Uterus (tissue), 4 donors: ENCODE measurements around the gene ADCY9. TPM values are rescaled to one million over a fixed set of nuclear protein-coding genes. Genes with fewer than 3 reads are reported as not detected.

Experiments
- DNase-seq, 2 donors: peaks; one replicate each; pipeline ENCODE4 v3.0.0-alpha.2; 2019 to 2020
- H3K27ac ChIP-seq, 2 donors: fragments of 200-600 bp; sonication (generic); 1 replicate in 1 of 2; 2 replicates in 1 of 2; pipeline ENCODE4 v1.5.1; 2016 to 2018
- H3K27me3 ChIP-seq, 2 donors: fragments of 200-600 bp; sonication (generic); one replicate each; pipeline ENCODE4 v1.5.1; 2018 to 2019; ENCODE audit warnings: control low read depth in 1 of 2
- H3K36me3 ChIP-seq, 2 donors: fragments of 200-600 bp; sonication (generic); one replicate each; pipeline ENCODE4 v1.5.1; 2019; ENCODE audit warnings: control low read depth in 1 of 2
- H3K4me1 ChIP-seq, 2 donors: fragments of 200-600 bp; sonication (generic); one replicate each; pipeline ENCODE4 v1.5.1; 2018 to 2019; ENCODE audit warnings: control low read depth in 1 of 2
- H3K4me3 ChIP-seq, 2 donors: fragments of 200-600 bp; sonication (generic); 1 replicate in 1 of 2; 2 replicates in 1 of 2; pipeline ENCODE4 v1.5.1; 2018 to 2019; ENCODE audit warnings: mild to moderate bottlenecking in 1 of 2
- H3K9me3 ChIP-seq, 2 donors: fragments of 200-600 bp; sonication (generic); one replicate each; pipeline ENCODE4 v1.5.1; 2019; ENCODE audit warnings: control low read depth in 1 of 2
- CTCF ChIP-seq, 4 experiments: fragments of 200-600 bp in 2 of 4; fragments of 450-650 bp in 2 of 4; sonication (generic) in 2 of 4; IDR thresholded peaks; one replicate each; pipeline ENCODE4 v1.5.1; 2016 to 2019; ENCODE audit warnings: antibody characterized with exemption in 4 of 4, mild to moderate bottlenecking in 2 of 4, moderate library complexity in 1 of 4
- POLR2A ChIP-seq, 2 donors: fragments of 450-650 bp; IDR thresholded peaks; one replicate each; pipeline ENCODE4 v1.6.1; 2016; ENCODE audit warnings: antibody characterized with exemption in 2 of 2, mild to moderate bottlenecking in 1 of 2, moderate library complexity in 1 of 2
- intact Hi-C: fragments of 100-400 bp; cut with DNase I; formaldehyde crosslinking; loops from one replicate; pipeline ENCODE4 v1.15.1; 2023; ENCODE audit warnings: low total_unique reads
- total RNA-seq, 4 donors: library from RNA; depleted of rRNA in 3 of 4; stranded (reverse); fragments of >200 nt in 3 of 4; gene quantifications; one replicate each; pipeline versions ENCODE4 v1.1.0 to v1.2.4, GENCODE V29; 2014 to 2023
- donor health status: DM: yes; HTN: yes; CAD: no.

The ADCY9 gene
- total RNA-seq, 4 donors from 2014 or later, result 2.8 to 34.7 (median 20.2) TPM

- Histone ChIP-seq H3K27me3 (no peaks in the 10 kb centered on the region), H3K36me3 (no peaks in the 10 kb centered on the region), H3K4me3 (no peak overlapping the region), H3K9me3 (no peaks in the 10 kb centered on the region), H3K4me1 (no peaks in the 10 kb centered on the region), H3K27ac (no peak overlapping the region)
- DNase-seq, result no peak
- intact Hi-C loops, result no loop called here
- TF ChIP-seq CTCF (IDR thresholded peaks at IDR 0.05), result no peak
- TF ChIP-seq POLR2A (IDR thresholded peaks at IDR 0.05), result no peak
Observed at GRCh38 chr16:4123616-4124300, 7.5 kb upstream of the ADCY9 start.

GRCh38 chr16:4120176-4120575 lies 3.9 kb upstream of the ADCY9 start:
- TF ChIP-seq POLR2A (IDR thresholded peaks at IDR 0.05) (no peak), CTCF (IDR thresholded peaks at IDR 0.05) (no peak)
- DNase-seq, result no peak
- Histone ChIP-seq H3K4me1 (peaks cover 0 to 6% of the 10 kb centered on the region in 2 donors), H3K4me3 (no peak overlapping the region), H3K27me3 (no peaks in the 10 kb centered on the region), H3K9me3 (no peaks in the 10 kb centered on the region), H3K36me3 (no peaks in the 10 kb centered on the region), H3K27ac (no peak overlapping the region)
- intact Hi-C loops, result no loop called here

GRCh38 chr16:4117250-4117578 lies 972 bp upstream of the ADCY9 start:
- Histone ChIP-seq H3K27ac (peak overlapping the region; percentile 81 to 88), H3K9me3 (no peaks in the 10 kb centered on the region), H3K4me1 (peaks cover 0 to 6% of the 10 kb centered on the region in 2 donors), H3K27me3 (no peaks in the 10 kb centered on the region), H3K36me3 (no peaks in the 10 kb centered on the region), H3K4me3 (peak overlapping the region; percentile 49 to 67)
- DNase-seq, result no peak
- TF ChIP-seq POLR2A (IDR thresholded peaks at IDR 0.05) (no peak), CTCF (IDR thresholded peaks at IDR 0.05) (no peak)
- intact Hi-C loops, result loop anchor here (10.0 kb wide), 1 partner anchor 132 kb away; no protein-coding TSS in a partner anchor

- Histone ChIP-seq H3K27ac (peak overlapping the region; percentile 75 to 85), H3K36me3 (no peaks in the 10 kb centered on the region), H3K27me3 (no peaks in the 10 kb centered on the region), H3K9me3 (no peaks in the 10 kb centered on the region), H3K4me1 (peaks cover 0 to 6% of the 10 kb centered on the region in 2 donors), H3K4me3 (peak overlapping the region; percentile 59 to 75)
- DNase-seq, result no peak
- intact Hi-C loops, result loop anchor here (10.0 kb wide), 1 partner anchor 131 kb away; no protein-coding TSS in a partner anchor
- no peak for TF ChIP-seq CTCF (IDR thresholded peaks at IDR 0.05)
- TF ChIP-seq POLR2A (IDR thresholded peaks at IDR 0.05), result no peak
Observed at GRCh38 chr16:4115949-4116318, 308 bp downstream of the ADCY9 start.

GRCh38 chr16:4115209-4115948 lies 863 bp downstream of the ADCY9 start:
- Histone ChIP-seq H3K9me3 (no peaks in the 10 kb centered on the region), H3K27me3 (no peaks in the 10 kb centered on the region), H3K4me3 (peak overlapping the region; percentile 59 to 75), H3K4me1 (peaks cover 0 to 6% of the 10 kb centered on the region in 2 donors), H3K27ac (peak overlapping the region; percentile 75 to 85), H3K36me3 (no peaks in the 10 kb centered on the region)
- no peak for TF ChIP-seq POLR2A (IDR thresholded peaks at IDR 0.05)
- no peak for TF ChIP-seq CTCF (IDR thresholded peaks at IDR 0.05)
- peak; percentile 38 to 50 for DNase-seq
- intact Hi-C loops, result loop anchor here (10.0 kb wide), 1 partner anchor 131 kb away; no protein-coding TSS in a partner anchor
